GM12878 (cell line): ENCODE measurements around the gene TLR1. TPM values are rescaled to one million over a fixed set of nuclear protein-coding genes. Genes with fewer than 3 reads are reported as not detected.

Source experiments
- ATF2 ChIP-seq: IDR thresholded peaks from 2 replicates; pipeline ENCODE4 v1.6.1; 2012; ENCODE audit warnings: low read length, inconsistent platforms
- BACH1 ChIP-seq: fragments of 450-650 bp; IDR thresholded peaks from 2 replicates; pipeline ENCODE4 v1.6.1; 2017; ENCODE audit warnings: mild to moderate bottlenecking, borderline replicate concordance
- CEBPB ChIP-seq, 2 experiments: fragments of 150-350 bp in 1 of 2; IDR thresholded peaks; 2 replicates each; pipeline ENCODE4 v1.6.1; 2012 to 2014; ENCODE audit warnings: low read depth in 2 of 2, low read length in 2 of 2, borderline replicate concordance in 1 of 2, inconsistent platforms in 1 of 2
- EED ChIP-seq: sonication (generic); IDR thresholded peaks from 2 replicates; pipeline ENCODE4 v1.6.1; 2016; ENCODE audit warnings: antibody characterized with exemption, low read depth
- EGR1 ChIP-seq, 2 experiments: IDR thresholded peaks; 1 replicate in 1 of 2; 2 replicates in 1 of 2; pipeline ENCODE4 v1.6.1; 2011 to 2012; ENCODE audit warnings: low read depth in 2 of 2, low read length in 2 of 2, borderline replicate concordance in 1 of 2, mild to moderate bottlenecking in 1 of 2, moderate library complexity in 1 of 2
- ESRRA ChIP-seq: IDR thresholded peaks from 2 replicates; pipeline ENCODE4 v1.6.1; 2012; ENCODE audit warnings: mild to moderate bottlenecking, low read length, improper control_type of control experiment
- GABPA ChIP-seq: IDR thresholded peaks from 2 replicates; pipeline ENCODE4 v1.6.1; 2014; ENCODE audit warnings: antibody characterized with exemption, low read depth, mild to moderate bottlenecking, inconsistent platforms
- IKZF1 ChIP-seq: fragments of 450-650 bp; conservative IDR thresholded peaks from 2 replicates; pipeline ENCODE4 v1.6.1; 2017; ENCODE audit warnings: antibody characterized with exemption, mild to moderate bottlenecking
- JUNB ChIP-seq: IDR thresholded peaks from 2 replicates; pipeline ENCODE4 v1.6.1; 2016; ENCODE audit warnings: antibody characterized with exemption, mild to moderate bottlenecking
- MEF2A ChIP-seq: IDR thresholded peaks from 2 replicates; pipeline ENCODE4 v1.6.1; 2011; ENCODE audit warnings: low read depth, mild to moderate bottlenecking, low read length, moderate library complexity; ENCODE audit not compliant: insufficient read depth
- NBN ChIP-seq: fragments of 450-650 bp; IDR thresholded peaks from 2 replicates; pipeline ENCODE4 v1.6.1; 2016
- NFYB ChIP-seq: IDR thresholded peaks from 2 replicates; pipeline ENCODE4 v1.6.1; 2011; ENCODE audit warnings: low read depth, mild to moderate bottlenecking, low read length, improper control_type of control experiment, moderate library complexity; ENCODE audit not compliant: insufficient read depth
- POLR2AphosphoS5 ChIP-seq: IDR thresholded peaks from 2 replicates; pipeline ENCODE4 v1.6.1; 2011; ENCODE audit warnings: mild to moderate bottlenecking, low read length, inconsistent platforms
- RAD21 ChIP-seq: IDR thresholded peaks from 2 replicates; pipeline ENCODE4 v1.6.1; 2011; ENCODE audit warnings: mild to moderate bottlenecking, low read depth, low read length, moderate library complexity; ENCODE audit not compliant: insufficient read depth
- RELA ChIP-seq: fragments of 450-650 bp; IDR thresholded peaks from 2 replicates; pipeline ENCODE4 v1.8.0; 2014; ENCODE audit warnings: borderline replicate concordance; ENCODE audit not compliant: partially characterized antibody
- SIX5 ChIP-seq: IDR thresholded peaks from 2 replicates; pipeline ENCODE4 v1.6.1; 2011; ENCODE audit warnings: mild to moderate bottlenecking, low read depth, low read length, moderate library complexity; ENCODE audit not compliant: severe bottlenecking
- TARDBP ChIP-seq: IDR thresholded peaks from 2 replicates; pipeline ENCODE4 v1.6.1; 2016; ENCODE audit warnings: borderline replicate concordance
- ZNF24 ChIP-seq: fragments of 450-650 bp; IDR thresholded peaks from 2 replicates; pipeline ENCODE4 v1.6.1; 2017; ENCODE audit warnings: antibody characterized with exemption, mild to moderate bottlenecking
- ZNF592 ChIP-seq: fragments of 450-650 bp; IDR thresholded peaks from 2 replicates; pipeline ENCODE4 v1.6.1; 2017; ENCODE audit warnings: mild to moderate bottlenecking, moderate library complexity
- polyA plus RNA-seq, 11 experiments: library from polyadenylated mRNA; depleted of rRNA in 4 of 11; unstranded in 6 of 11; stranded (reverse) in 5 of 11; fragments of >200 nt; fragmentation: Nextera tagmentation in 4 of 11; fragmentation: Illumina TruSeq in 1 of 11; extraction: Ambion mirVana in 4 of 11; extraction: Trizol in 1 of 11; gene quantifications; 1 replicate in 1 of 11; 2 replicates in 10 of 11; pipeline versions ENCODE4 v1.2.1 to v1.2.3, GENCODE V29; 2011 to 2016; ENCODE audit warnings: inconsistent platforms in 2 of 11, missing spikeins in 2 of 11, low read depth in 1 of 11
- total RNA-seq, 4 experiments: library from RNA; depleted of rRNA in 3 of 4; stranded (reverse); fragments of >200 nt in 3 of 4; fragmentation: Illumina TruSeq in 1 of 4; extraction: Trizol in 1 of 4; gene quantifications; 2 replicates each; pipeline versions ENCODE4 v1.2.1 to v1.2.3, GENCODE V29; 2013 to 2021
- TF ChIP-seq, protein P1 (sequence below): IDR thresholded peaks from 2 replicates; pipeline ENCODE4 v1.6.1; 2011; ENCODE audit warnings: borderline replicate concordance, low read depth, mild to moderate bottlenecking, moderate library complexity, low read length; ENCODE audit not compliant: insufficient read depth, poor library complexity, severe bottlenecking
- TF ChIP-seq, protein P2 (sequence below): fragments of 450-650 bp; IDR thresholded peaks from 2 replicates; pipeline ENCODE4 v1.6.1; 2017; ENCODE audit warnings: low read depth, mild to moderate bottlenecking, moderate library complexity

Gene TLR1
- total and polyA plus RNA-seq, 10 of the 15 experiments (the other 5 are each of a cell fraction or from before 2014, with no cell fraction given) = 9.3 to 57.1 (median 20.4) TPM

GRCh38 chr4:38805530-38806145 is 1.0 kb upstream of the TLR1 start (continued):
- TF ChIP-seq RAD21 = peak; percentile 21; the same call in 1 of the 2 replicates
- peak; percentile 96 for TF ChIP-seq ATF2
- TF ChIP-seq RELA = no peak
- TF ChIP-seq ESRRA = no peak
- TF ChIP-seq CEBPB (IDR thresholded peaks at IDR 0.05; ENCODE audit: borderline replicate concordance in 1 of 2, low read depth in 2 of 2, low read length in 2 of 2) = peak in 1 of 2 experiments; percentile 62; a peak in 1 of 4 replicates
- TF ChIP-seq, protein P1, sequence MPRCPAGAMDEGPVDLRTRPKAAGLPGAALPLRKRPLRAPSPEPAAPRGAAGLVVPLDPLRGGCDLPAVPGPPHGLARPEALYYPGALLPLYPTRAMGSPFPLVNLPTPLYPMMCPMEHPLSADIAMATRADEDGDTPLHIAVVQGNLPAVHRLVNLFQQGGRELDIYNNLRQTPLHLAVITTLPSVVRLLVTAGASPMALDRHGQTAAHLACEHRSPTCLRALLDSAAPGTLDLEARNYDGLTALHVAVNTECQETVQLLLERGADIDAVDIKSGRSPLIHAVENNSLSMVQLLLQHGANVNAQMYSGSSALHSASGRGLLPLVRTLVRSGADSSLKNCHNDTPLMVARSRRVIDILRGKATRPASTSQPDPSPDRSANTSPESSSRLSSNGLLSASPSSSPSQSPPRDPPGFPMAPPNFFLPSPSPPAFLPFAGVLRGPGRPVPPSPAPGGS = peak; percentile 80
- TF ChIP-seq EGR1 (IDR thresholded peaks at IDR 0.05; ENCODE audit: borderline replicate concordance in 1 of 2, low read depth in 2 of 2, low read length in 2 of 2) = no peak
- no peak; the same call in 1 of the 2 replicates for TF ChIP-seq TARDBP
- peak; percentile 73 for TF ChIP-seq NBN
- TF ChIP-seq, protein P2, sequence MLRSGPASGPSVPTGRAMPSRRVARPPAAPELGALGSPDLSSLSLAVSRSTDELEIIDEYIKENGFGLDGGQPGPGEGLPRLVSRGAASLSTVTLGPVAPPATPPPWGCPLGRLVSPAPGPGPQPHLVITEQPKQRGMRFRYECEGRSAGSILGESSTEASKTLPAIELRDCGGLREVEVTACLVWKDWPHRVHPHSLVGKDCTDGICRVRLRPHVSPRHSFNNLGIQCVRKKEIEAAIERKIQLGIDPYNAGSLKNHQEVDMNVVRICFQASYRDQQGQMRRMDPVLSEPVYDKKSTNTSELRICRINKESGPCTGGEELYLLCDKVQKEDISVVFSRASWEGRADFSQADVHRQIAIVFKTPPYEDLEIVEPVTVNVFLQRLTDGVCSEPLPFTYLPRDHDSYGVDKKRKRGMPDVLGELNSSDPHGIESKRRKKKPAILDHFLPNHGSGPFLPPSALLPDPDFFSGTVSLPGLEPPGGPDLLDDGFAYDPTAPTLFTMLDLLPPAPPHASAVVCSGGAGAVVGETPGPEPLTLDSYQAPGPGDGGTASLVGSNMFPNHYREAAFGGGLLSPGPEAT = peak; percentile 92
- TF ChIP-seq SIX5 = no peak
- peak; percentile 73 for TF ChIP-seq JUNB
- 0 out of 2 replicates have a peak, but pooled peaks have one; percentile 8 for TF ChIP-seq ZNF24
- TF ChIP-seq NFYB = no peak
- peak; percentile 95 for TF ChIP-seq IKZF1
- no peak for TF ChIP-seq ZNF592
- peak; percentile 66; the same call in 1 of the 2 replicates for TF ChIP-seq GABPA
- TF ChIP-seq EED = peak; percentile 96
- peak; percentile 15; the same call in 1 of the 2 replicates for TF ChIP-seq BACH1
- TF ChIP-seq MEF2A = peak; percentile 73; the same call in 1 of the 2 replicates
- peak; percentile 93 for TF ChIP-seq POLR2AphosphoS5
